Endodermal cell (in vitro differentiated cells): ENCODE data around the gene ADAMTS4. TPM values are rescaled to one million over a fixed set of nuclear protein-coding genes. Genes with fewer than 3 reads are reported as not detected.

ENCODE experiments used
- DNase-seq: peaks from one replicate; pipeline ENCODE4 v3.0.0-alpha.2; 2017
- H3K27ac ChIP-seq: 2 replicates; pipeline ENCODE4 v1.5.1; 2013; ENCODE audit warnings: mild to moderate bottlenecking, low read depth, low read length, moderate library complexity
- H3K27me3 ChIP-seq: 2 replicates; pipeline ENCODE4 v1.6.1; 2013; ENCODE audit warnings: mild to moderate bottlenecking, low read length, moderate library complexity; ENCODE audit not compliant: insufficient read depth, control insufficient read depth, poor library complexity, severe bottlenecking
- H3K36me3 ChIP-seq: 2 replicates; pipeline ENCODE4 v1.7.0; 2013; ENCODE audit warnings: mild to moderate bottlenecking, low read length, moderate library complexity; ENCODE audit not compliant: control insufficient read depth, insufficient read depth
- H3K4me1 ChIP-seq: one replicate; pipeline ENCODE4 v1.7.0; 2013; ENCODE audit warnings: low read length; ENCODE audit not compliant: control insufficient read depth, insufficient read depth
- H3K4me3 ChIP-seq: 2 replicates; pipeline ENCODE4 v1.5.1; 2013; ENCODE audit warnings: mild to moderate bottlenecking, low read length, moderate library complexity
- H3K9ac ChIP-seq: 2 replicates; pipeline ENCODE4 v1.6.1; 2013; ENCODE audit warnings: mild to moderate bottlenecking, low read length, moderate library complexity; ENCODE audit not compliant: poor library complexity, severe bottlenecking; ENCODE audit errors: extremely low read depth
- H3K9me3 ChIP-seq: 2 replicates; pipeline ENCODE4 v1.6.1; 2013; ENCODE audit warnings: mild to moderate bottlenecking, low read length, moderate library complexity; ENCODE audit not compliant: control insufficient read depth
- H3K27ac Mint-ChIP-seq: 2 replicates; pipeline ENCODE4 v1.8.0; 2020; ENCODE audit warnings: mixed read lengths
- H3K27me3 Mint-ChIP-seq: 2 replicates; pipeline ENCODE4 v1.8.0; 2021; ENCODE audit warnings: mild to moderate bottlenecking, mixed read lengths; ENCODE audit not compliant: insufficient read depth
- H3K36me3 Mint-ChIP-seq: 2 replicates; pipeline ENCODE4 v1.8.0; 2020; ENCODE audit warnings: low read depth, mixed read lengths
- H3K4me1 Mint-ChIP-seq: 2 replicates; pipeline ENCODE4 v1.8.0; 2020; ENCODE audit warnings: mixed read lengths
- H3K4me3 Mint-ChIP-seq: 2 replicates; pipeline ENCODE4 v1.8.0; 2020; ENCODE audit warnings: mild to moderate bottlenecking, moderate library complexity, mixed read lengths
- H3K9me3 Mint-ChIP-seq: 2 replicates; pipeline ENCODE4 v1.8.0; 2020; ENCODE audit warnings: mild to moderate bottlenecking, mixed read lengths
- CTCF ChIP-seq: fragments of 200-600 bp; sonication (generic); conservative IDR thresholded peaks from 2 replicates; pipeline ENCODE4 v1.5.0; 2021; ENCODE audit warnings: antibody characterized with exemption, mild to moderate bottlenecking
- WGBS, 2 experiments: methylation state at CpG; one replicate each; pipeline versions ENCODE4 v1.1.5 to v1.1.7; 2013; ENCODE audit warnings: missing lambda C conversion rate in 2 of 2, mixed read lengths in 1 of 2; ENCODE audit not compliant: insufficient coverage in 1 of 2, insufficient read length in 1 of 2; 5-methylcytosine and 5-hydroxymethylcytosine counted together
- total RNA-seq, 2 donors: library from RNA; stranded (reverse); fragmentation: NEBNext Ultra II Directional in 1 of 2; extraction: Animal tissue kit (Norgen Biotek cat#: 25700) in 1 of 2; gene quantifications; 2 replicates in 1 of 2; 3 replicates in 1 of 2; pipeline ENCODE4 v1.2.1, GENCODE V29; 2021

The ADAMTS4 gene
- total RNA-seq, 2 donors from 2014 or later = 4.4 to 9.6 TPM

DNA sequence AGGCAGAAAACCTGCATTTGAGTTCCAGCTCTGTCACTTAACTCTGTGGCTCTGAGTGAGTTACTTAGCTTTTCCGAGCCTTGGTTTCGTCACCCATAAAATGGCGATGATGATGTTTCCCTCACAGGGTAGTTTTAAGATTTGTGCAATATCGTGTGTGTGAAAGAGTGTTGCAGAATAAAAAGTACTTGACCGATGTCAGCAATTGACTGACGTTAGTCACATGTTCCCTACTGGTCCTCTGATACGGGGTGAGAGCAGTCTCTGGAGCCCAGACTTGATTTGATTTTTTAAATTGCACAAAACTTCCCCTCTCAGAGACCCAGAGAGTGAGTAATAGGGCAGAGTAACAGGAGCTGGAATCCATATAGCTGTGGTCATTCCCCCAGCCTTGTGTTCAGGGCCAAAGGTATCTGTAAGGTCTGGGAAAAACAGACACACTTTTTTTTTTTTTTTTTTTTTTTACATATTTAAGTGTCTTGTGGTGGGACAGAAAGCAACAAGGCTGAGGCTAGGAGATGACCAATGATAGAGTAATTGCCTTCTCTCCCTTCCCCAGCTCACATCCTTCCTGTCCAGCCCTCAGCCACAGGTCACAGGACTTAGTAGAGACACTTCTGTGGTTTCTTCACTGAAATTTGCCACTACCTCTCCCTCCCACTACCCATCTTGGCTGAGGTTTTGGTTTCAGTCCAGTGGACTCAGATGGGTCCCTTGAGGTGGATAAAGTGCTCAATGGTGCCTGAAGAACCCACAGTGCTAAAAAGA, 18.3 kb upstream of the ADAMTS4 start:
- H3K4me3 Mint-ChIP-seq = no peak overlapping the region

DNA sequence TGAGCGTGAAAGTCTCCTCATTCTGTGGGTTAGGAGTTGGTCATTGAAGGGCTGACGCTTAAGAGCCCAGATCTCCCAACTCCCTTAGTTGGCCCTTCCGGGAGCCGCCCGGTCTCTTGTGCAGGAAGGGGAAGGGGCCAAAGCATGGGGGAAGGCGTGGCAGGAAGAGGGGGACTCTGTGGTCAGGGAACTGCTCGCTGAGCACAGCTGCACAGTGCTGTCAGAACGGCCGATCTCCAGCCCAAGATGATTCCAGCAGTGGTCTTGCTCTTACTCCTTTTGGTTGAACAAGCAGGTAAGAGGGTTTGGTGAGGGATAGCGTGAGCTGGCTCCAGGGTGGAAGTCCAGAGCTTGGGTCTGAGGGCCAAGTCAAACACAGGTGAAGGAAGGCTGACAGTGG, 16.2 kb upstream of the ADAMTS4 start, which contains the start of gene FCER1G:
Gene FCER1G, plus strand, starts transcription at position 220 of the 400 bp plus-strand sequence. Its CDS starts 27 bp downstream, at position 247.
- Histone ChIP-seq H3K9ac (no peak within 1 kb of the TSS), H3K27ac (no peak within 1 kb of the TSS), H3K4me1 (no peaks in the 10 kb centered on the region), H3K27me3 (no peaks in the 10 kb centered on the region), H3K36me3 (peaks cover 49% of the 10 kb centered on the region), H3K9me3 (no peaks in the 10 kb centered on the region), H3K4me3 (no peak within 1 kb of the TSS)
- Mint-ChIP-seq H3K27me3 (no peaks in the 10 kb centered on the region), H3K4me1 (peaks cover 38% of the 10 kb centered on the region), H3K27ac (peak within 1 kb of the TSS; percentile 58), H3K4me3 (no peak within 1 kb of the TSS), H3K9me3 (no peaks in the 10 kb centered on the region), H3K36me3 (peaks cover 47% of the 10 kb centered on the region)
- WGBS, 2 experiments = 95 to 98% methylated on average over 7 to 10 of the region's 10 CpGs
- DNase-seq = no peak
- TF ChIP-seq CTCF = no peak

More for the DNA sequence above, 18.3 kb upstream of the ADAMTS4 start:
- no peaks in the 10 kb centered on the region for H3K27me3 ChIP-seq
- DNase-seq = peak; percentile 39
- H3K9me3 Mint-ChIP-seq = no peaks in the 10 kb centered on the region
- peaks cover 38% of the 10 kb centered on the region for H3K36me3 Mint-ChIP-seq
- no peak overlapping the region for H3K9ac ChIP-seq
- peaks cover 28% of the 10 kb centered on the region for H3K36me3 ChIP-seq
- H3K4me1 ChIP-seq = no peaks in the 10 kb centered on the region
- WGBS, 2 experiments = 88 to 92% methylated on average over 4 to 7 of the region's 7 CpGs
- H3K4me3 ChIP-seq = no peak overlapping the region
- H3K27me3 Mint-ChIP-seq = no peaks in the 10 kb centered on the region
- H3K4me1 Mint-ChIP-seq = peaks cover 44% of the 10 kb centered on the region
- H3K27ac Mint-ChIP-seq = peak overlapping the region; percentile 62
- no peaks in the 10 kb centered on the region for H3K9me3 ChIP-seq
- H3K27ac ChIP-seq = no peak overlapping the region
- no peak for TF ChIP-seq CTCF

- Histone ChIP-seq H3K36me3 (peaks cover 54% of the 10 kb centered on the region), H3K4me3 (no peak overlapping the region), H3K4me1 (no peaks in the 10 kb centered on the region), H3K9me3 (no peaks in the 10 kb centered on the region), H3K27ac (no peak overlapping the region), H3K27me3 (no peaks in the 10 kb centered on the region), H3K9ac (no peak overlapping the region)
- peaks cover 36% of the 10 kb centered on the region for H3K4me1 Mint-ChIP-seq
- no peak for DNase-seq
- H3K27me3 Mint-ChIP-seq = no peaks in the 10 kb centered on the region
- no peaks in the 10 kb centered on the region for H3K9me3 Mint-ChIP-seq
- peaks cover 51% of the 10 kb centered on the region for H3K36me3 Mint-ChIP-seq
- no peak for TF ChIP-seq CTCF
- no peak overlapping the region for H3K4me3 Mint-ChIP-seq
- no peak overlapping the region for H3K27ac Mint-ChIP-seq
- WGBS, 2 experiments = 94 to 96% methylated on average over 7 to 9 of the region's 9 CpGs
Observed at GRCh38 chr1:161214369-161214768, 15.5 kb upstream of the ADAMTS4 start.
